Measurements from ENCODE around the gene SYAP1.

SYAP1 gene, protein sequence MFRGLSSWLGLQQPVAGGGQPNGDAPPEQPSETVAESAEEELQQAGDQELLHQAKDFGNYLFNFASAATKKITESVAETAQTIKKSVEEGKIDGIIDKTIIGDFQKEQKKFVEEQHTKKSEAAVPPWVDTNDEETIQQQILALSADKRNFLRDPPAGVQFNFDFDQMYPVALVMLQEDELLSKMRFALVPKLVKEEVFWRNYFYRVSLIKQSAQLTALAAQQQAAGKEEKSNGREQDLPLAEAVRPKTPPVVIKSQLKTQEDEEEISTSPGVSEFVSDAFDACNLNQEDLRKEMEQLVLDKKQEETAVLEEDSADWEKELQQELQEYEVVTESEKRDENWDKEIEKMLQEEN

DNA sequence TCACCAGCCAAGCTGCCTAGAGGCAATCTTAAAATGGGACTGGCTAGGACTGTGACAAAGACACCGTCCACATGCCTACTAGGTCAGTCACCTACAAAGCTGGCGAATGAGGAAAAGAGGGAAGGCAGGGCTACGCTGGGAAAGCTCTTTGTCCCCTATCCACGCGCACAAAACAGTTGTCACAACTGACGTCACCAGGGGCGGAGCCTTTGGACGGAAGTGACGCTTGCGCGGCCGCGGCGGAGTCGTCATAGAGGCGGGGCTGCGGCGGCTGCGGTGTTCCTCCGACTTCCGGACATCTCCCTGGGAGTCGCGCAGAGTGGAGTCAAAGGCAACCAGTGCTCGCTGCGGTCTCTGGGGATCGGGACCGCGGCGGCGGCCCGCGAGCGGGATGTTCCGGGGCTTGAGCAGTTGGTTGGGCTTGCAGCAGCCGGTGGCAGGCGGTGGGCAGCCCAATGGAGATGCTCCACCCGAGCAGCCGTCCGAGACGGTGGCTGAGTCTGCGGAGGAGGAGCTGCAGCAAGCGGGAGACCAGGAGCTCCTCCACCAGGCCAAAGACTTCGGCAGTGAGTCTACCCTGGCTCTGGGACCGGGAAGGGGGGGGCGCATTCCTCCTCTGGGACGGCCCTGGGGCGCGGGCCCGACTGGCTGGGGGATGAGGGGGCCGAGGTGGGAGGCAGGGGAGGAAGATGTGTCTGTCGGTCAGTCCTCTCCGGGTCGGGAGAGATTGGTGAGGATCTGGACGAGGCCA is at the start of gene SYAP1:
TSS of gene SYAP1 (plus strand) at position 279 of the 751 bp plus-strand sequence. CDS start at position 392, 113 bp downstream.
- no peak for TF ChIP-seq CTCF (IDR thresholded peaks at IDR 0.05; ENCODE audit: low read depth, low read length)
- H3K4me3 ChIP-seq (ENCODE audit: low read depth, low read length), result peak within 1 kb of the TSS; percentile 93
- peak; percentile 99 for DNase-seq (ENCODE audit: low read depth, low spot score)
- in situ Hi-C loops (cut with HindIII; ENCODE audit: low sequenced_read_pairs), result no loop called here

DNA sequence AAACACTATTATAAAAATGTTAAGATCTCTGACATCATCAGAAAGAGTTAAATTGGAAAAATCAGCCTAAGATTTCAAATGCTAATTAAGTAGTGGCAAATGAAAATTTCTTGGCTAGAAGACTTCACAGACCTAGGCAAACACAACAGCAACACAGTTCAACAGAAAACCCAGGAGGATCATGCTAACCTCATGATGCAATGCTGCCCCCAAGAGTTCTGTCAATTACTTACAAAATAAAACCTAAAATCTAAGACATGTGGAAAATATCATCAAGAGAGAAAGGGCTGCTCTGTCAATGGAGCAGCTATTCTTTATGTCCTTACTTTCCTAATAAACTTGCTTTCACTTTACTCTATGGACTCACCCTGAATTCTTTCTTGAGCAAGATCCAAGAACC is 48.4 kb upstream of the SYAP1 start:
- H3K4me3 ChIP-seq (ENCODE audit: low read depth, low read length), result no peak overlapping the region
- in situ Hi-C loops (cut with HindIII; ENCODE audit: low sequenced_read_pairs), result no loop called here
- DNase-seq (ENCODE audit: low read depth, low spot score), result peak; percentile 70
- TF ChIP-seq CTCF (IDR thresholded peaks at IDR 0.05; ENCODE audit: low read depth, low read length), result peak; percentile 28

GRCh38 chrX:16678689-16679088 is 40.7 kb upstream of the SYAP1 start:
- no peak for TF ChIP-seq CTCF (IDR thresholded peaks at IDR 0.05; ENCODE audit: low read depth, low read length)
- no peak overlapping the region for H3K4me3 ChIP-seq (ENCODE audit: low read depth, low read length)
- DNase-seq (ENCODE audit: low read depth, low spot score), result no peak
- in situ Hi-C loops (cut with HindIII; ENCODE audit: low sequenced_read_pairs), result no loop called here

DNA sequence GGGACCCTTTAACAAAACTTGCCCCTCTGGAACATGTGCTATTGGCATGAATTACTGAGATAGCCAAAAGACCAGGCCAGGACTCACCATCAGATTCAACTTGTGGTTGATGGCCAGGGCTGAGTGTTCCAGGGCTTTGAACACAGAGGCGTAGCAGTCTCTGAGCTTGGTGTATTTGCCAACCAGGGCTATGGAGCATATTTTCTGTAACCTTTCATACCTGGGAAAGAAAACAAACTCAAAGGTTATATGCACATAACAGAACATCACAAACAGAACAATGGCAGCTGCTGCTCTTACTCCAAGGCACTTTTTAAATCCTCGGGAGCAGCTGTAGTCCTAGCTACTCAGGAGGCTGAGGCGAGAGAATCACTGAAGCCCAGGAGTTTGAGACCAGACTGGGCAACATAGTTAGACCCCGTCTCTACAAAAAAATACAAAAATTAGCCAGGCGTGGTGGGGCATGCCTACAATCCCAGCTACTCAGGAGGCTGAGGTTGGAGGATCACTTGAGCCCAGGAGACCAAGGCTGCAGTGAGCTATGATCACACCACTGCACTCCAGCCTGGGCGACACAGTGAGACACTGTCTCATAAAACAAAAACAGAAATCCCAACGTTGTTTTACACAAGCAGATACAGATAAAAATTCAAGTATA is 36.3 kb upstream of the SYAP1 start:
- H3K4me3 ChIP-seq (ENCODE audit: low read depth, low read length), result no peak overlapping the region
- in situ Hi-C loops (cut with HindIII; ENCODE audit: low sequenced_read_pairs), result no loop called here
- TF ChIP-seq CTCF (IDR thresholded peaks at IDR 0.05; ENCODE audit: low read depth, low read length), result no peak
- DNase-seq (ENCODE audit: low read depth, low spot score), result no peak

- no peak overlapping the region for H3K4me3 ChIP-seq (ENCODE audit: low read depth, low read length)
- no peak for TF ChIP-seq CTCF (IDR thresholded peaks at IDR 0.05; ENCODE audit: low read depth, low read length)
- in situ Hi-C loops (cut with HindIII; ENCODE audit: low sequenced_read_pairs), result no loop called here
- DNase-seq (ENCODE audit: low read depth, low spot score), result no peak
Measured at GRCh38 chrX:16687514-16687913, 31.9 kb upstream of the SYAP1 start.

DNA sequence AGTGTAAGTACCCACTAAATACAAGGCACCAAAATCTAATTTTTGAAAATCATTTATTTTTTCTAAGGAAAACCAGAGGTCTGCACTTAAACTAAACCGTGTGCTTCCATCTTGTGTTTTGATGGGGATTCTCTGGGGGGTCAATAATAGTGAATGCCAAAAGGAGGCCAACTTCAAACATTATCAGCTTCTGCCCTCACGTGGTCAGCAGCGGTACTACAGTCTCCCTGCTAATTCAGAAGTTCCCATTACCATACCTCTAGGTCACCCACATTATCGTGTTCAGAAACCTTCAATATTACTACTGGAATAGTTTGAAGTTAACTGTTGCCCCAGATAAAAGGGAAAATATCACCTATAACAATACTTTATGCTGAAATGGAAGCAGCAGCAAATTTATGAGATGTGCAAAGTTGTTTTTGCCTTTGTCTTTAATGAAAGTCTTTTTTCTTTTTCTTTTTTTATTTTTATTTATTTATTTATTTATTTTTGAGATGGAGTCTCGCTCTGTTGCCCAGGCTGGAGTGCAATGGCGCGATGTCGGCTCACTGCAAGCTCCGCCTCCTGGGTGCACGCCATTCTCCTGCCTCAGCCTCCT is 24.2 kb upstream of the SYAP1 start:
- DNase-seq (ENCODE audit: low read depth, low spot score), result peak; percentile 70

More for the DNA sequence above, 24.2 kb upstream of the SYAP1 start:
- peak; percentile 95 for TF ChIP-seq CTCF (IDR thresholded peaks at IDR 0.05; ENCODE audit: low read depth, low read length)
- H3K4me3 ChIP-seq (ENCODE audit: low read depth, low read length), result no peak overlapping the region
- in situ Hi-C loops (cut with HindIII; ENCODE audit: low sequenced_read_pairs), result no loop called here

All from astrocyte of the spinal cord (primary cell).